Measurements from ENCODE around the gene SBSN.

- TF ChIP-seq CTCF (conservative IDR thresholded peaks at IDR 0.05) (no peak), ZFX (IDR thresholded peaks at IDR 0.05) (no peak)
Measured at GRCh38 chr19:35531291-35531690, 3.2 kb upstream of the SBSN start.
